Forelimb muscle (tissue), 1 donor: ENCODE measurements around the gene BRMS1. TPM values are rescaled to one million over a fixed set of nuclear protein-coding genes. Genes with fewer than 3 reads are reported as not detected.

Experiments
- DNase-seq: peaks from one replicate; pipeline ENCODE4 v3.0.0-alpha.2; 2013; ENCODE audit warnings: low read depth
- polyA plus RNA-seq: library from polyadenylated mRNA; unstranded; fragments of 120-200 nt; gene quantifications from one replicate; pipeline ENCODE4 v1.2.1, GENCODE V29; 2013; ENCODE audit not compliant: insufficient read length

The BRMS1 gene
- polyA plus RNA-seq, 1 donor, result 21.8 TPM

DNA sequence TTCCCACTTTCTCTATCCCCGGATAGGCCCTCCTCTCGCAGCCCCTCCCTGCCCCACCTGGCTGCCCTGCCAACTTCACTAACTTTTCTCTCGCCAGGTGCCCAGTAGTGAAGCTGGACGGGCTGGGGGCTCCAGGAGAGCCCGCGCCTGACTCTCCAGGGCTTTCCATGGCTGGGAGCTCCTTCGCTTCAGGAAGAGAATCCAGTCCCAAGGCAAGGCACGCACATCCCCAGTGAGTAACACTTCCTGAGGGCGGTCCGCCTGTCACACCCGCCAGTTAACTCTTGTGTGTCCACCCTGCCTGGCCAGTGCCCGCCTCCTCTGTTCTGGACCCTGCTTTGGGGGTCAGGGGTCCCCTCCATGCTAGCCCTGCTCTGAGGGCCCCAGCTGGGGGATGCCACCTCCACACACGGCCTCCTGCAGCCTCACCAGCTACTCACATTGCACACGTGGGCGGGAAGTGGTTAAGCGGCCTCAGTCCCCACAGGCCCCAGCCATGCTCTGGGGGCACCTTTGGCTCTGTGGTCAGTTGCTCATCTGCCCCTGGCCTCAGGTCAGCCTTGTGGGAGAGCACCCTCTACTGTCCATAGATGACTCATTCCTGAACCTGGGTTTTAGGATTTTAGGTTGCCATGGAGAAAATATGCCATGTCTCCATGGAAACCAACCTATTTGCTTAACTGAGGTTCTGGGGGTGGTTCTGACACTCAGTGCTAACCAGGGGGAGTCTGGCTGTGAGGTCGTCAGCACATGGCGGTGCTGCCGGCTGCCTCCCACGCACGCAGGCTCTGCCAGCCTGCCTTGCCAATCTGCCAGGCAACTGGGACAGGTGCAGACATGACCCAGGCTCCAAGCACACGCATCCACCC lies 8.4 kb downstream of the BRMS1 start, which contains the start of gene RIN1:
TSS of gene RIN1 (minus strand) at position 201 of the 869 bp plus-strand sequence. CDS start at position 169, 32 bp downstream.
- no peak for DNase-seq

DNA sequence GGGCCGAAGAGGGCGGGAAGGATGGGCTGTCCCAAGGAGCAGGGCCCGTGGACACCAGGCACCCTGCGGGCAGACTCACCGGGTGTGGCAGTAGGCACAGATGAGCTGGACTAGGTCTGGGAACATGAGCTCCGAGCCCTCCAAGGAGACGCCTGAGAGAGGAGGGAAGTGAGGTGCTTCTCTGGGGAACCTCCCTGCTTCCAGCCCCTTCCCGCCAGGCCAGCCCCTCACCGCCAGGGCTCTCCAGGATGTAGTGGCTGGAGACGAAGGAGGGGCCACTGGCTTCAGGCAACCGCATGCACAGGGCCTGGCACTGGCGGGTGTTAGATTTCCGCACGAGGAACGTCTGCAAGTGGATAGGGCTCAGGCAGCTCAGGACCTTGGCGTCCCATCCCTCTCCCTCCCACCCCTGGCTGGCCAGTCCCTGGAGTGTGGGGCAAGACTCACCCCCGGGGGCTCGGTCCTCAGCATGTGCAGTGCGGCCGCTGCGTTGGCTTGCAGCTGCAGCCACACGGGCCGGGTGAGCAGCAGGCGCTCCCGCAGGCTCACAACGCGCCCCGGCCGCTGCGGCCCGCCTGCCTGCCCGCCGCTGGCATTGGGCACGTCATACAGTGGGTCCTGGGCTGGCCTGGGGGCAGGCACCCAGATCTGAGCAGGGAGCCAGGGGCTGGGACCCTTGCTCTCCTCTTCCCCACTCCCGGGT lies 9.2 kb downstream of the BRMS1 start:
- no peak for DNase-seq

DNA sequence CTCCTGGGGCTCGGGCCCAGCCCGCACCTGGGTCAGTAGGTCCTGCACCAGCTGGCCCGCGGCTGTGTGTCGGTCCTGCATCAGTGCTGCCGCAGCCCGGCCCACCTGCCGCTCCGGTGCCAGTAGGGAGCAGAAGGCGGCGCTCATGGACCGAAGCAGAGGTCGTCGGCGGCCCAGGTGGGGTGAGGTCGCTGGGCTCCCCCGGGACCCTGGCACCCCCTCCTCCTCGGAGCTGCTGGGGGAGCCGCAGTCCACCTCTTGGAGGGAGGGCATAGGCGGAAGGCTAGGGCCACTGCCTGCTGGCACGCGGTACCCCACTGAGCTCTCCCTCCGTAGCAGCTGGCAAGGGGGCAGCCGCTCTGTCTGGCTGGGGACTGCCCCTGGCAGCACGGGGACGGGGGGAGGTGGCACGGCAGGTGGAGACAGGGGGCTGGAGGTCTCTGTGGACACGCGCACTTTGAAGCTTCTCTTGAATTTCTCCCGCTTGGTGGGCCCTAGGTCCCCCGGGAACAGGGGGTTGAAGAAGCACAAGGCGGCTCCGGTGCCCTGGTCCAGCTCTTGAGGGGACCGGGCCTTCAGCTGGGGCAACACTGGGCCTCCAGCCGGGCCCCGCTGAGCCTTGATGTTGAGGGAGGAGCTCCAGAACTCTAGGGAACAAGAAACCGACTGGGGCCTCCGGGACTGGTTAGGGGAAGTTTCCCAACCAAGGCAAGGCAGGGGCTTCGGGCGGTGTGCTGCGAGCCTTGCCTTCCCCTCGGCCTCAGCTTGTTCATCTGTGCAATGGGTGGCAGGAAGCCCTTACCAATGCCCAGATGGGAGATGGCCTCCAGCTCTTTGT lies 10.1 kb downstream of the BRMS1 start:
- DNase-seq, result no peak

DNA sequence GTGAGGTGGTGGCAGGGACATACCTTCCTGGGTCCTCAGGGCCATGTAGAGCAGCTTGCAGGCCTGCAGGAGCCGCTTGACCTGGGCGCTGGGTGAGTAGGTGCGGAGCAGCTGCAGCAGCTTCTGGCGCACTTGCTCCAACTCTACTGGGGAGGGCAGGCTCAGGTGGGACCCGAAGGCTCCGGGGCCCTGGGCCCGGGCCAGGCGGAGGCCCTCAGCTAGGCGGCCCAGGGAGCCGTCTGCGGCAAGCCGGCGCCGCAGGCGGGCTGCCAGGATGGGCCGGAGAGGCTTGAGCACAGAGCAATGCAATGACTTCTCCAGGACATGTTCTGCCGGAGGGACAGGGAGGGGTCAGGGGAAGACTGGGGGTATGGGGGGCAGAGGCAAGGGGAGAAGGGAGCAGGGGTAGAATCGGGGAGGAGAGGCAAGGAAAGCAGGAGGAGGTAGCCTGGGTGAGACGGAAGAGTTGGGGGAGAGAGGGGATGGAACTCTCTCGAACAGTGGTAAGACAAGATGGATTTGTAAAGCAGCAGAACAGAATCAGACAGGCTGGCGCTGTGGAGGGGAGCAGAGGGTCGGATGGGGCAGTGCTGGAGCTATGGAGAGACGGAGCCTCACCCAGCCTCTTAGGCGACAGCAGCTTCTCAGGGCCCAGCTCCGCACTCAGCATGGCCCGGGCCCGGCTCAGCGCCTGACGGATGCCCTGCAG lies 10.9 kb downstream of the BRMS1 start:
- no peak for DNase-seq

DNA sequence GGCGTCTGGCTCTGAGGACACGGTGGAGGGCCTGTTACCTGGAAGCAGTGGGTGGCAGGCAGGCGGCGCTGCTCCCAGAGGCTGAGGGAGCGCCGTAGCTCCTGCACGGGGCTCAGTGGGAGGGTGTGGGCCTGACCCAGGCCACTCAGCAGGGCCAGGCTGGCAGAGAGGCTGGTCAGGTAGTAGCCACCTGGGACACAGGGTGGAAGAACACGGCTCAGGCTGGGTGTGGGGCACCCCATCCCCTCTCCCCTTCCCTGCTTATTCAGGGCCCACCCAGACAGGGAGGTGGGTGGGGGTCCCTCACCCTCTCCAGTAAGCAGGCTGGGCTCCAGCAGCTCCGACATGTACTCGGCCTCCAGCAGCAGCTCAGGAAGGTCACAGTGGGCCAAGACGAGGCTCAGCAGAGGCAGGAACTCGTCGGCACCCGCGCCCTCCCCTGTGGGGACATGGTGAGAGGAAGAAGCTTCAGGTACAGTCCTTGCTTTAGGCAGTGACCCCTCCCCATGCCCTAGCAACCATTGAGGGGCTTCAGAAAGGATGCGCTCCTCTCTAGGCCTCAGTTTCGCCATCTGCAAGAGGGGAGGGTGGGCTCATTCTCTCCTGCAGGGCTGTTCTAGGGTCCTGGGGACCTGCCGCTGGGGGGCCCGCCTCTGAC lies 11.6 kb downstream of the BRMS1 start:
- no peak for DNase-seq

DNA sequence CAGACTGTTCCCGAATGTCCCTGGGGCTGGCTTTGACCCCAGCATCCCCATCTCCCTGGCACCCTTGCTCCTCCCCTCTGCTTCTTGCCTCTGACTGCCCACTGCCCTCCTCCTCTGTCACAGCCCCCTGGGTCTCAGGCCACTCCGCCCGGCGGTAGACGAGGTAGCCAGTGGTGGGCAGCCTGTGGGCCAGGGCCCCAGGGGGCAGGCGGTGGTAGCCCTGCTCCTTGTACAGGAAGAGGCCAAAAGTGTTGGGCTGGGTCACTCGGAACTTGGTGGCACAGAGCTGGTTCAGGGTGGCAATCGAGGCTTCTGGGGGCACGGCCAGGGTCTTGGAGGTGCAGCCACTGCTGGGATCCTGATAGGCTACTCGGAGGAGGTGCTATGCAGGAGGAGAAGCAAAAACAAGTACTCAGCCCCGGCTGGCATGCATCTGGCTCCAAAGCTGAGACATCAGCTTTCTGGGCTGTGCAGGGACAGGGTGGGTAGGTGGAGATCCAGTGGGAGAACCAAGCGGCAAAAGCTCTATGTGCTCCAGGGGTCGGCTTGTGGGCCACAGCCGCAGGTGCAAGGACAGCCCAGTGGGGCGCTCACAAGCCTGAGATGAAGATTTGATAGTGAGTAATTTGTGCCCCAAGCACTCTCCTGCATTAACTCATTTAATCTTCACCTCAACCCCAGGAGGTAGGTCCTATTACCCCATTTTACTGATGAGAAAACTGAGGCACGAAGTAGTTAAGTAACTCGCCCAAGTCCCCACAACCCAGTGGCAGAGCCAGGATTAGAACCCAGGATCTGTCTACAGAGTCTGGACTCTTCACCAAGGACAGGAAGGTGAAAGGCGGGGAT lies 12.3 kb downstream of the BRMS1 start:
- DNase-seq, result no peak

DNA sequence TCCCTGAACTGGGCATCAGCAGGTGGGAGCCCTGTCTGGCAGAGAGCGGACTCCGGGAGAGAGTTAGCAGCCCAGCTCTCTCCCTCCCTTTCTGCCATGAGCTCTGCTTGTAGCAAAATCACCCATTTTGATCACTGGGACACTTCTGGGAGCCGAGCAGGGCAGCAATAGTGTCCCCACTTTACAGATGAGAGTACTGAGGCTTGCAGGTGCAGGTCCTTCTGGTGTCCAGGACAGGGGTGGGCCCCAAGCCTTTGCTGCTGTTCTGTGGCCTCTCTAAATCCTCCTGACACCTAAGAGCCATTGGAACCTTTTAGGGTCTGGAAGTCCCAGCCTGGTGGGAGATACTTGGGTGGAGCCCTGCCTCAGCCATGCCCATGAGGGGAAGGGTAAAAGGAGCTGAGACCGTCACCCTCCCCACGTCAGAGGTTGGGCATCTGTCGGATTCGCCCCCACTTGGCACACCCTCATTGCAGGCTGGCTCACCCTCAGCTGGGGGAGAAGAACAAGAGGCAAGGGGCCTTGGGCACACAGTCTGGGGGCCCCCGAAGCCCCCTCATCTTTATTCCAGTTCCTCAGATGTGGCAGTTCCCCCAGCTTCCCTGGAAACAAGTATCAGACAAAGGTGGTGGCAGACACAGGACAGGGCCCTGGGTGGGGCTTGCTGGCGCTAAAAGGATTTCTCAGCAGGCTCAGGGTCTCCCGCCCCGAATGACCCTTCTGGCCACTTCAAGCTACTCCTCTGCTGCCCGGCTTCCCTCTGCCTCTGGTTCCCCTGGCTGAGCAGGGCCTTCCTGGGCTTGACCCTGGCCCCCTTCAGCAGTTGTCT lies 13.1 kb downstream of the BRMS1 start:
- DNase-seq, result no peak

DNA sequence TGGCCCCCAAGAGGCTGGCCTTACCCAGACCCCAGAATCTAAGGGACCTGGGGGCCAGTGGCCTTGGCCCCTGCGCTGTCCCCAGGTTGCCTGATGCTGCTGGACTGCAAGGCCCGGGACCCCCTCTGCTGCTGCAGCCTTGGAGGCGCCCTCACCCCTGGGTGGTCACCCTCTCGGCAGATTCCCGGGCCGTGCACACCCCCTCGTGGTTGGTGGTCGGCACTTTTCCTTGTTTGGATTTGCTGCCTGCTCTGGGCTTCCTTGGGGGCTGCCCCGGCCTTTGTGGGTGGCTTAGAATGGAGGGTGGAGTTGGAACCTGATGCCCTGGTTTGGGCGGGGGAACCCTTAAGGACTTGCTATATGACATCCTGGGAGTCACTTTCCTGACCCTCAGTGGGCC lies 14.0 kb downstream of the BRMS1 start:
- no peak for DNase-seq

DNA sequence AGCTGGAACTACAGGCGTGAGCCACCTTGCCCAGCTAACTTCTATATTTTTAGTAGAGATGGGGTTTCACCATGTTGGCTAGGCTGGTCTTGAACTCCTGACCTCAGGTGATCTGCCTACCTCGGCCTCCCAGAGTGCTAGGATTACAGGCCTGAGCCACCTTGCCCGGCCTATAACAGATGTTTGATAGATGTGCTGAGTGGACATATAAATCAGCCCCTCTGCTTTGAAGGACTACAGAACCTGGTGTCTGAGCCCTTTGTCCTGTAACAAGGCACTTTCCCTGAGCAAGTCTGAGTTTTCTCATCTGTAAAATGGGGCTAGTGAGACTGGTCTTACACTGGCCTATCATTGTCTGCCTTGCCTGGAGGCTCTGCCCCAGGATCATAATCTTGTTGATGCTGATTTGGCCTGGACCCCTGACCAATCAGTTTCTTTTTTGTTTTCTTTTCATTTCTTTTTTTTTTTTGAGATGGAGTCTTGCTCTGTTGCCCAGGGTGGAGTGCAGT lies 15.7 kb downstream of the BRMS1 start:
- DNase-seq, result no peak

DNA sequence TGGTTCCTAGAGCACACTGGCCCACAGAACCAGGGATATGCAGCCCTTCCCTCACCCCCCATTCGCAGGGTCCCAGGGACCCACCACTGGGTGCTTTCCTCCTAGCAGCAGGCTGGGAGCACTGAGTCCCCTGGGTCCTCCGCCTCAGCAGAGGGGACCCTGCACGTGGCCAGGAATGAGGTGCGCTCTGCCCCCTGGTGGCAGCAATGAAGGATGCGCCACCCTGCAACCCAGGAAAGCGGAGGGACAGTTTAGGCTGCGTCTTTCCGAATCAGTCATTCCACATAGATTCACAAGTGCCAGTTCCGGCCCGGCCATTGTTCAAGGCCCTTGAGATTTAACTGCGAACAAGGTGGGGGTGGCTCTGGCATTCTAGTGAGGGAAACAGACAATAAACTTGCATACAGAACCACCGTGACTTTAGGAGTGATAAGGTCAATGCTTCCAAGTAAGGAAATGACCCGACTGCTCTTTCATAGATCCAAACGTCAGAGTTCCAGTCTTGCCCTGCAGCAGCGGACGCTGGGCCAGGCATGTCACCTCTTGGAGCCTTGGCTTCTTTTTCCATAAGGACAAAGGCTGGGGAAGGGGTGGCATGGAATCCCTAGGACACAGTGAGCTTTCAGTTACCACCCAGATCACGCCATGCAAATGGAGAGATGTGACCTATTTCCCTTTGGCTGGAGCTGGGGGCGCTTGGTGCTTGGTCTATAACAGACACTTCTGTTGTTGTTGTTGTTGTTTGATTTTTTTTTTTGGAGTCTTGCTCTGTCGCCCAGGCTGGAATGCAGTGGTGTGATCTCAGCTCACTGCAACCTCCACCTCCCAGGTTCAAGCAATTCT lies 16.4 kb downstream of the BRMS1 start:
- no peak for DNase-seq

DNA sequence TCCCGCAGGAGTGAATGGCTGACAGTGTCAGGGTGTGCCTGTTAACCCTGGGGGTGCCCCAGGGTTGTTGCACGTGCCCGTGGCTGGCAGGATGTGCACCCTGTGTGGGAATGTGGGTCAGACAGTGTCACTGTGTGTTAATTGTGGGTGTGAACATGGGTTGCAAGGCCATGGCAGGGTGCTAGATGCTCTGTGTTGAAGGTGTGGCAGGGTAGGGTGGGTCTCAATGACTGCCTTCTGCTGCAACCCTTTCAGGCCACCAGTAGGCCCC lies 16.9 kb downstream of the BRMS1 start:
- DNase-seq, result no peak

DNA sequence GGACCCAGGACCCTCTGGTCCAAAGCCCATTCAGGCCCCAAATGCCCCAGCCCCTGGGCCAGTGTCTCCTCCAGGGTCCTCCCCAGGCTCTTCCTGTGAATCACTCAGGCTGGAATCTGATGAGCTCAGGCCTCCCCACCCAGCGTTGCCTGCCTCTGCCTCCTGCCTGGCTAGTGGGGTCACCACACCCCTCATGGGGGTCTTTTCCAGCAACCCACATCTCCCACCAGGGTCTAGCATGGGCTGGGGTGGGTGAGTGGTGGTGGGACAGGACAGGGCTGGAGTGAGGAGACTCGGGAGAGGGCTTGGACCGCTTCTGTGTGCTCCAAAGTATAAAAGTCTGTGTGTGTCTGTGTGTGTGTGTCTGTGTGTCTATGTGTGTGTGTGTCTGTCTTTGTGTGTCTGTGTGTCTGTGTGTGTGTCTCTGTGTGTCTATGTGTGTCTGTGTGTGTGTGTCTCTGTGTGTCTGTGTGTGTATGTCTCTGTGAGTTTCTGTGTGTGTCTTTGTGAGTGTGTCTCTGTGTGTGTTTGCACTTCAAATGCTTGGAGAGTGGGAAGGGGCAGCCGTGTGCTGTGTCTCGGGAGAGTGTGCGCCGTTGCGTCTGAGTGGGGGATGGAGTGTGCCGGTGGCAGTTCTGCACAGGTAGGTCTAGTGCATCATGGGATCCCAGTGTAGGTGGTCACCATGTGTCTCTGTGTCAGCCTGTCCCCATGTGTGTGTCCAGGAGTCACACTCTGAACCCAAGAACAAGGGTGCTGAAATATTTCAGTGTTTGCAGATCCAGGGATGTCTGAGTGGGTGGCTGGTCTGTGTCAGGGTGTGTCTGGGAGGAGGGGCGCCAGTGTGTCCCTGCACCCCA lies 17.5 kb downstream of the BRMS1 start:
- no peak for DNase-seq

DNA sequence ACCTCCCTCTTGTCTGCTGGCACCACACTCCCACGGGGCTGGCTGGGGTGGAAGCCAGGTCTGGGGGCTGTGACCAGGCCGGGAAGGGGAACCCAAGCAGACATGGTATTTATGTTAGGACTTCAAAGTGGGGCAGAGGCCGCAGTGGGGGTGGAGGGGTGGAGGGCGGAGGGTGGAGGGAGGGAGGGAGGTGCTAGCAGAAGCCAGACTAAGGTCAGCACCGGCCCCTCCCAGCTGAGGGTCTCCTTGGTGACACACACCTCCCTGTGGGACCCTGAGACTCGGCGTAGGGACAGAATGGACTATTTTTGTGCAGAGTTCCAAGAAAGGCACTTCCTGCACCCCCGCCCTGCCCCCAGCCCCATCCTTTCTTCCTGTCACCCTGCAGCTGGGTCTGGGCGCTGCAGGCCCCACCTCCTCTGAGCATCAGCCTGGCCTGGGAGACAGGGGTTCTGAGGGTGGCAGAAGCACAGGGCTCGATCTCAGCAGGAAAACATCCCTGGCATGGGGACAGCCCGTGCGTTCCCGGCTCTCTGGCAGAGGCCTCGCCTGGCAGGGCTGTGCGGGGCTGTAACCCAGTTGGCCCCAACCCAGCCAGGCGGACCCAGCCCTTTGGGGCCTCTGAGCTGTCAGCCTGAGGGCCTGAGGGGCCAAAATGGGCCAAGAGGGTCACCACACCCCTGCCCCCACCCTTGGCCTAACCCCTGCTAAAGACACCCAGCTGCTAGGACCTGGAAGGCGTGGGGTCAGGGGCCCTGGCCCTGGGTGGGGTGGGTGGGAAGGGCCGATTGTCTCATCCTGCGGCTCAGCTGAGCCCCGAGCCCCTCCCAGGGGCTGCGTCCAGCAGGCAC lies 18.4 kb downstream of the BRMS1 start:
- DNase-seq, result no peak

DNA sequence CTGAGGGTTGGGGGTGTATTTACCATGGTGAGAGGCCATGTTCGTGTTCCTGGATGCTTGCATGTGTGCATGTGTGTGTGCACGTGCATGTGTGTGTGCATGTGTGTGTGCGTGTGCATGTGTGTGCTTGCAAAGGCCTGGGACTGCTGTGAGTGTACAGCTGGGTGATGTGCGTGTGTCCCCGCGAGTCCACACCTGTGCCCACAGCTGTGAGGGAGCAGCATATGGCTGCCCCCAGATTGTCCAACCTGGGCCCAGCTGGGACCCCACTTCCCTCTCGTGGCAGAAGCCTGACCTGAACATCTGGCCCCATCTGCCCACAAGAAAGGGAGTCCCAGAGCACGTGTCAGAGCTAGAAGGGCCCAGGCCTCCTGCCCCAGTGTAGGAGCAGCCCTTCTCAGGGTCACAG lies 19.6 kb downstream of the BRMS1 start:
- DNase-seq, result no peak

DNA sequence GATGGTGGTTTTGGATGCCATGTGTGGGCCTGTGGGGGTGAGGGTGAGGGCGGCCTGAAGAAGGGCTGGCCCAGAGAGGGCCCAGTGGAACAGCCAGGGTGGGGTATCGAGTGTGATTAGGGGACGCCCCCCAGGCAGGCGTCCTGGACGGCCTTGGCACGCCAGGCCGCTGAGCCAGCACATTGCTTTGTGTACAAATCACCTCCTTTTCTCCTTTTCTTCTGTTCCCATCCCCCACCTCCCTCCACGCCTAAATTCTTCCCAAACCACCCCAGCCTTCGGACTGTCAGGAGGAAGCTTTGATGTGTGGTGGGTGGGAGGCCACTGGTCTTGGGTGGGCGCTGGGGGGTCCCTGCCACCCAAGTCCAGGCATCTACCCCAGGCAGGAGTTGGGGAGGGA lies 20.2 kb downstream of the BRMS1 start:
- no peak for DNase-seq

DNA sequence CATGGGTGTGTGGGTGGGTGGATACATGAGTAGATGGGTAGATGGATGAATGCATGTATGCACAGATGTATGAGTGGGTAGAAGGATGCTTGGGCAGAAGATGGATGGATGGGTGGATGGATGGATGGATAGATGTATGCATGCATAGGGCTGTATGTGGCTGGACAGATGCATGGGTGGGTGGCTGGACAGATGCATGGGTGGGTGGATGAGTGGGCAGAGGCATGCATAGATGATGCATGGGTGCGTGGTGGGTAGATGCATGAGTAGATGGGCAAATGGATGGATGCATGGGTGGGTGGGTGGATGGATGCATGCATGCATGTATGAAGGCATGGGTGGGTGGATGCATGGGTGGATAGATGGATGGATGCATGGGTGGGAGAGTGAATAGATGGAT lies 21.2 kb downstream of the BRMS1 start:
- DNase-seq, result no peak
